GM12878 (cell line): Measurements from ENCODE around the gene SLC45A2.

ENCODE experiments used
- KDM1A ChIP-seq: fragments of 200-600 bp; sonication (generic); IDR thresholded peaks from 2 replicates; pipeline ENCODE4 v1.6.1; 2016; ENCODE audit warnings: borderline replicate concordance
- POLR2AphosphoS5 ChIP-seq: IDR thresholded peaks from 2 replicates; pipeline ENCODE4 v1.6.1; 2011; ENCODE audit warnings: mild to moderate bottlenecking, low read length, inconsistent platforms

GRCh38 chr5:33978306-33978705, 6.2 kb downstream of the SLC45A2 start:
- TF ChIP-seq POLR2AphosphoS5 (no peak), KDM1A (no peak)
